Body of pancreas (tissue), 4 donors: ENCODE measurements around the gene LRRC4. TPM values are rescaled to one million over a fixed set of nuclear protein-coding genes. Genes with fewer than 3 reads are reported as not detected.

Source experiments
- ATAC-seq: fragments of 150-250 bp; one replicate; pipeline ENCODE4 v1.9.1; 2016
- DNase-seq, 4 donors: peaks; one replicate each; pipeline ENCODE4 v3.0.0-alpha.2; 2019
- H3K27ac ChIP-seq, 4 donors: fragments of 200-600 bp; sonication (generic); 1 replicate in 3 of 4; 2 replicates in 1 of 4; pipeline versions ENCODE4 v1.5.1 to v1.6.1; 2016 to 2019; ENCODE audit warnings: mild to moderate bottlenecking in 1 of 4, mixed read lengths in 1 of 4, moderate library complexity in 1 of 4
- H3K27me3 ChIP-seq, 2 donors: fragments of 200-600 bp; sonication (generic); one replicate each; pipeline ENCODE4 v1.6.0; 2016; ENCODE audit warnings: mild to moderate bottlenecking in 1 of 2
- H3K36me3 ChIP-seq, 2 donors: fragments of 200-600 bp; sonication (generic); replicated peaks in 1 of 2; 2 replicates each; pipeline ENCODE4 v1.5.1; 2016; ENCODE audit warnings: low read depth in 2 of 2; ENCODE audit not compliant: insufficient read depth in 1 of 2
- H3K4me1 ChIP-seq: fragments of 200-600 bp; sonication (generic); one replicate; pipeline ENCODE4 v1.6.0; 2016
- H3K4me3 ChIP-seq, 2 donors: fragments of 200-600 bp; sonication (generic); 1 replicate in 1 of 2; 2 replicates in 1 of 2; pipeline ENCODE4 v1.5.1; 2016 to 2019
- H3K9me3 ChIP-seq, 3 donors: fragments of 200-600 bp; sonication (generic); 1 replicate in 2 of 3; 2 replicates in 1 of 3; pipeline ENCODE4 v1.5.1; 2016
- CTCF ChIP-seq, 7 experiments: fragments of 450-650 bp in 4 of 7; fragments of 200-600 bp in 3 of 7; sonication (generic) in 3 of 7; IDR thresholded peaks; one replicate each; pipeline ENCODE4 v1.5.1; 2016 to 2019; ENCODE audit warnings: antibody characterized with exemption in 7 of 7
- POLR2A ChIP-seq, 3 donors: fragments of 450-650 bp; IDR thresholded peaks; one replicate each; pipeline ENCODE4 v1.6.1; 2016; ENCODE audit warnings: antibody characterized with exemption in 3 of 3, mild to moderate bottlenecking in 2 of 3
- WGBS, 2 donors: methylation state at CpG; one replicate each; pipeline ENCODE4 v1.1.5; 2017; 5-methylcytosine and 5-hydroxymethylcytosine counted together
- intact Hi-C: fragments of 100-400 bp; cut with DNase I; formaldehyde crosslinking; loops from one replicate; pipeline ENCODE4 v1.15.1; 2023
- total RNA-seq, 2 donors: library from RNA; depleted of rRNA; stranded (reverse); fragments of >200 nt; gene quantifications; one replicate each; pipeline ENCODE4 v1.1.0, GENCODE V29; 2016

The LRRC4 gene
- total RNA-seq, 2 donors from 2014 or later: under 0.01 to 0.33 TPM

- DNase-seq (no peak), ATAC-seq (no peak)
- Histone ChIP-seq H3K27me3 (no peaks in the 10 kb centered on the region), H3K4me3 (no peak overlapping the region), H3K9me3 (no peaks in the 10 kb centered on the region), H3K36me3 (no peaks in the 10 kb centered on the region), H3K4me1 (peaks cover 8% of the 10 kb centered on the region), H3K27ac (no peak overlapping the region)
- no peak for TF ChIP-seq CTCF (IDR thresholded peaks at IDR 0.05)
- TF ChIP-seq POLR2A (IDR thresholded peaks at IDR 0.05): no peak
- 71 to 80% methylated on average over 5 of the region's 5 CpGs for WGBS, 2 donors
- intact Hi-C loops: no loop called here
Measured at GRCh38 chr7:128055637-128056036, 24.4 kb upstream of the LRRC4 start.

GRCh38 chr7:128054511-128054910 is 23.3 kb upstream of the LRRC4 start:
- ATAC-seq: no peak
- intact Hi-C loops: no loop called here
- no peak for DNase-seq

GRCh38 chr7:128053991-128054390 is 22.8 kb upstream of the LRRC4 start:
- WGBS, 2 donors: 95 to 100% methylated on average over 5 of the region's 5 CpGs
- Histone ChIP-seq H3K4me3 (no peak overlapping the region), H3K27ac (no peak overlapping the region), H3K36me3 (no peaks in the 10 kb centered on the region), H3K4me1 (peaks cover 8% of the 10 kb centered on the region), H3K9me3 (no peaks in the 10 kb centered on the region), H3K27me3 (no peaks in the 10 kb centered on the region)
- DNase-seq (no peak), ATAC-seq (no peak)
- intact Hi-C loops: no loop called here
- TF ChIP-seq CTCF (IDR thresholded peaks at IDR 0.05) (no peak), POLR2A (IDR thresholded peaks at IDR 0.05) (no peak)

More at GRCh38 chr7:128054511-128054910, 23.3 kb upstream of the LRRC4 start:
- Histone ChIP-seq H3K27ac (no peak overlapping the region), H3K4me3 (no peak overlapping the region), H3K27me3 (no peaks in the 10 kb centered on the region), H3K4me1 (peaks cover 8% of the 10 kb centered on the region), H3K36me3 (no peaks in the 10 kb centered on the region), H3K9me3 (no peaks in the 10 kb centered on the region)
- TF ChIP-seq POLR2A (IDR thresholded peaks at IDR 0.05) (no peak), CTCF (IDR thresholded peaks at IDR 0.05) (no peak)
- WGBS, 2 donors: 90 to 92% methylated on average over 4 of the region's 4 CpGs

- Histone ChIP-seq H3K27me3 (no peaks in the 10 kb centered on the region), H3K4me1 (peaks cover 8% of the 10 kb centered on the region), H3K4me3 (no peak overlapping the region), H3K27ac (no peak overlapping the region), H3K36me3 (no peaks in the 10 kb centered on the region), H3K9me3 (no peaks in the 10 kb centered on the region)
- TF ChIP-seq CTCF (IDR thresholded peaks at IDR 0.05) (no peak), POLR2A (IDR thresholded peaks at IDR 0.05) (no peak)
- peak in 1 of 4 donors; percentile 39 for DNase-seq
- intact Hi-C loops: no loop called here
- no peak for ATAC-seq
Measured at GRCh38 chr7:128053023-128053422, 21.8 kb upstream of the LRRC4 start.

- H3K4me3 ChIP-seq: no peak overlapping the region
- no peak for DNase-seq
- H3K4me1 ChIP-seq: peaks cover 8% of the 10 kb centered on the region
- no peak for ATAC-seq
- 88 to 92% methylated on average over 9 of the region's 9 CpGs for WGBS, 2 donors
- no peak for TF ChIP-seq POLR2A (IDR thresholded peaks at IDR 0.05)
- no peak for TF ChIP-seq CTCF (IDR thresholded peaks at IDR 0.05)
- H3K36me3 ChIP-seq: no peaks in the 10 kb centered on the region
- no peaks in the 10 kb centered on the region for H3K9me3 ChIP-seq
- H3K27ac ChIP-seq: no peak overlapping the region
- no peaks in the 10 kb centered on the region for H3K27me3 ChIP-seq
- intact Hi-C loops: no loop called here
Measured at GRCh38 chr7:128052404-128052803, 21.2 kb upstream of the LRRC4 start.
